NCI-H187 (cell line): ENCODE results near the gene KCNJ10.
A peak's percentile ranks its signal among the peaks of the same experiment; 100 is the strongest.

Source experiments
- DNase-seq, 2 experiments: peaks; one replicate each; lab custom pipeline; 2025; lab: John Stamatoyannopoulos, UW

KCNJ10 gene

DNA sequence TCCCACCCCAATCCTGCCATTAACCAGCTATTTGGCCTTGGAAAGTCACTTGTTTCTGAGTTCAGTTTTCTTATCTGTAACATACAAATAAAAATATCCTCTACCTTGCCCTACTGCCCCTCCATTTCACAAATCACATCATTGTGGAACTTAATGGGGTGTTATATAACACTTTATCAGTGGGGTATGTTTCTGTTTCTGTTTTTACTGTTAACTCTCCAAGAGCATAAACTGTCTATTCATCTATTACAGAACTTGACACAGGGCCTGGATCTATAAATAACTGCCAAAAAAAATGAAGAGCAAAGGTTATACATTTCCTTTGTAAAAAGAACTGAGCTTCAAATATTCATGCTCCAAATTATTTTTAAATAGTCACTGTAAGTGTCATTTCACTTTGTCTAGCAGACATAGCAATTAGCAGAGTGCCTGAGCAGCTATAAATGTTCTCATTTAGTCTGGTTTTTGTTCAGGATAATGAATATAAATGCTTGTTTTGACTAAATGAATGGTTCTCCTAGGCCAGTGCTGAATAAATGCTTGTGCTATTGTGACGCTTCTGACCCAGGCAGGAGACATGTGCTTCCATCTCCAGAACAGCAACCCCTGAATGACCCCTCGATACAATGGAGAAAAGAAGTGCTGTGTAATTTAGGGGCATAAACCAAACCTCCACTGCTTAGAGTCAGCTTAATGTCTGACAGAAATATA is 45.6 kb downstream of the KCNJ10 start:
- DNase-seq, result no peak

DNA sequence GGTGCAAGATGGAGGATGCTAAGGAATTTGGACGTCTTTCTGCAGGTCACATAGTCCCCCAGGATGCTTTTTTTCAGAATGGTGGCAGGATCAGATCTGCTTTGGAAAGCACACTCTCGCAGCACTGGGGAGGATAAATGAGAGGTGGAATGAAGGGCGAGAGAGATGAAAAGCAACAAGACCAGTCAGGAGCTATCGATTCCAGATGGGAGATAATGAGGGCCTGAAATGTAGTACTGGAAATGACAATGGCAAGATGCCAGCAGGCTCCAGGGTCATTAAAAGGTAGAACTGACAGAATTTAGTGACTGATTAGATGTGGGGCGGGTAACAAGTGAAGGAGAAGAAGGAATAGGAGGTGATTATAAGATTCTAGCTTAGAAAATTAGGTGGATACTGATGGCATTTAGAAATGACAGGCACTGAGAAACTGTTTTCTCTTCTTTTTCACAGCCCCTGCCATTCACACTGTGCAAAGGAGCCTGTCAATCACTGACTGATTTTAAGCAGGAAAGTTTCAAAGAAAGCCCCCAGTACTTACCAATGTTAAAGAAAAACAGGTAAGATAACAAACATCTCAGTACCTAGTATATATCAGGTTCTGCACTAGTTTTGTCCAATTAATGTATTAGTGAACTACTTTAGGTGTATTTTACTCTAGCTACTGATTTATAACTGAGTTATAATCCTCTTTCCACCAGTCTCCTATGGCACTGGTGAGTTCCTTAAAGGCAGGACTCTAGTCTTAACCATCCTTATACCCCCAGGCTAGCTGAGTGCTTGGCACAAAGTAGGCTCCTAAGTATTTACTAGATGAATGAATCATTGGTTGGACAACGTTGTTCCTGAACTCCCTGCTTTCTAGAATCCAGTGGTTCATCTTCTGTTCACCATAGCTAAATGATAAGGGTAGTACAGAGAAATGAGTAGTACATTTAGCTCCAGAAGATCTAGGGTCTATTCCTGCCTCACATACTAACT is 47.3 kb downstream of the KCNJ10 start:
- DNase-seq, result no peak

- DNase-seq, result no peak
Observed at GRCh38 chr1:160021376-160022074, 48.4 kb downstream of the KCNJ10 start.

DNA sequence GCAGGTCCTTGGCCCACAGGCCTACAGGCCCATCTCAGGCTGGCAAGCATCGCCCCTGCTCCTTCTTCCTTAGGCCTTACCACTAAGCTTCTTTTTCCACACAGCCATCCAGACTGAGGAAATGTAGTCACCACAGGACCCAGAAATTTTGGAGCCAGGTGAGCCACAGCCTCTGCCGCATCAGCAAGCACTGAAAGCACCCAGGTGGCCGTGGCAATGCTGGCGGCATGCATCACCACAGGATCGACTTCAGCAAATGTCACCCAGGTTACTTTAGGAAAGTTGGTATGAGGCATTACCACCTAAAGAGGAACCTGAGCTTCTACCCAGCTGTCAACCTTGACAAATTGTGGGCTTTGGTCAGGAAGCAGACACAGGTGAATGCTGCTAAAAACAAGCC is 49.8 kb downstream of the KCNJ10 start:
- no peak for DNase-seq

DNA sequence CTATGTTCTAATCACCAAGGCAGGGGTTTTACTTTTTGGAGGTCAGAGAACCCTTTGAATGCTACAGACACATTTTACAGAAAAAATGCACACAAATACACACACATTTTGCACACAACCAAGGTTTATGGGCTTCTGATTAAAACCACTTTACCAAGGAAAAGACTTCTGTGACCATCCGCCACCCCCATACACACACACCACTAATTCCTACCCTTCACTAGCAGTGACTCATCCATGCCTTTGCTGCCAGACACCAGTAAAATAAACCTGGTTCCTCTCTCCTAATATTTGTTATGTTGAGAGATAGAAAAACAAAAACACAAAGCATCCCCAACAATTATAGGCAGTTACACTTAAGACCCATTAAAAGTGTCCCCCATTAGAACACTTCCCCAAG is 51.1 kb downstream of the KCNJ10 start:
- DNase-seq, result no peak

DNA sequence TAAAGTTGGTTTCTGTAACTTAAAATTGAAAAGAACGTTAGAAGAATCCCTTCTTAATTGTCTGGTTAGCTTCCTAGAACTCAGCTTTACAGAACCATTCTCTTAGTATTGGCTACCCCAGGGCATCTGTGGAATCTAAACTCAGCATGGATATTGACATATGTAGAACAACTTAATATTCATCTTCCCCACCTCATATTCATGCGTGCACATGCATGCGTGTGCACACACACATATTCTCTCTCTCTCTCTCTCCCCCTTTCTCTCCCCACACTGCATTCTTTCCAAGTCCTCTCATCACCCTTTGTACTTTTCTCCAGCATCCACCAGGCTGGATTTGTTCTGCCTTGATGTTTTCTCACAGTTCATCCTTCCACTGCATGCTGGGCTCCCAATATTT is 51.6 kb downstream of the KCNJ10 start:
- DNase-seq, result no peak

GRCh38 chr1:160017592-160017991 is 52.4 kb downstream of the KCNJ10 start:
- DNase-seq, result no peak

GRCh38 chr1:160011781-160012180 is 58.2 kb downstream of the KCNJ10 start:
- DNase-seq, result no peak

DNA sequence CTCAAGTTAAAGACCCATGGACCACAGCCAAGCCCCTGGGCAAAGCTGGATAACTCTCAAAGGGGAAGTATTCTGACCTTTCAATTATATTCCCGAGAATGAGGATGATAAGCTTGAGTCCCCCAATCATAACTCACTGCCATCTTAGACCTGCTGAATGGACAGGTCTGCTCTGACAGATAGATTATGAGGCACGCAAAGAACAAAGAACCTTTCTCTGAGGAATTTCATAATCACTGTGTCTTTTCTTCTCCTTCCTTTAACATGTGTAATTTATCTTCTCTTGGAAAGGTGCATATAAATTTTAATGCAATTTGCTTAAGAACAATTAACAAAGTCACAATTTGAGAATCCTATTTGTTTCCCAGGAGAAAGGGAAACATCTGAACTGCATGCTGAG is 60.2 kb downstream of the KCNJ10 start:
- DNase-seq, result no peak

DNA sequence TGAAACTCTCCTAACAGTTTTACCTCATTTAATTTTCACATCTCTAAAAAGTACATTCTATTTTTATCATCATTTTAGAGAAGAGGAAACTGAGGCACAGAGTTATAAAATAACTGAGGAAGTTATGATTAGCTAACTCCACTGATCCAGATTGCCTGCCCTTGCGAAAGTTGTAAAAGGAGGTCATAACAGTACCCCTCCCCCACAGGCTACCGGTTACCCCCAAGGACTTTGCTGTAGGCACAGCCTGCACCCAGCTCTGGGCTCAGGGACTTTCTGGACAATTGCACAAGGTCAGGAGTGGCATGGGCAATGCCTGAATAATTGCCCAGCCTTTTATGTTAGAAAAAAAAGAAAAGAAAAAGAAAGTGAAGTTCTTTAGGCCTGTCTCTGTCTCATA is 60.9 kb downstream of the KCNJ10 start:
- no peak for DNase-seq

GRCh38 chr1:160007577-160008200 is 62.3 kb downstream of the KCNJ10 start:
- no peak for DNase-seq

- peak; percentile 40 to 72 for DNase-seq
Observed at GRCh38 chr1:160006312-160006940, 63.5 kb downstream of the KCNJ10 start.

- DNase-seq, result no peak
Observed at GRCh38 chr1:160005070-160005469, 64.9 kb downstream of the KCNJ10 start.

DNA sequence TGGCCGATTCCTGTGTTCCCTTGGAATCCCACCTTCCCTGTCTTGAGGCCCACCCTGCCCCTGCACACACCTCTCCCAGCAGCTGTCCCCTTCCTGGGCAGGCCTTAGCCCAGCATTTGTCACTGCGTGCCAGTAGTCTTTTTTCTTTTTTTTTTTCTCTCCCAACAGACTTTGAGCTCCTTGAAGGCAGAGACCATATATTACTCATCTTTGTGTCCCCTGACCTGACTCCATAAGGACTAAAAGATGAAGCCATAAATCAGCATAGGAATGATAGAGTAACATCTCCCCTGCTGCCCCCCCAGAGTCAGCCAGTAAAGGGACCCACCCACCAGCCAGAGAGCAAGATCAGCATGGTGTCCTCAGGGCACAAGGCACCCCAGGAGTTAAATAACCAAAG is 65.5 kb downstream of the KCNJ10 start:
- DNase-seq, result no peak

- no peak for DNase-seq
Observed at GRCh38 chr1:160004001-160004400, 66.0 kb downstream of the KCNJ10 start.

- DNase-seq, result no peak
Observed at GRCh38 chr1:160001440-160001839, 68.5 kb downstream of the KCNJ10 start.

- no peak for DNase-seq
Observed at GRCh38 chr1:159999204-159999603, 70.8 kb downstream of the KCNJ10 start.

GRCh38 chr1:159996653-159997052 is 73.3 kb downstream of the KCNJ10 start:
- DNase-seq, result no peak

GRCh38 chr1:159994896-159995295 is 75.1 kb downstream of the KCNJ10 start:
- no peak for DNase-seq

DNA sequence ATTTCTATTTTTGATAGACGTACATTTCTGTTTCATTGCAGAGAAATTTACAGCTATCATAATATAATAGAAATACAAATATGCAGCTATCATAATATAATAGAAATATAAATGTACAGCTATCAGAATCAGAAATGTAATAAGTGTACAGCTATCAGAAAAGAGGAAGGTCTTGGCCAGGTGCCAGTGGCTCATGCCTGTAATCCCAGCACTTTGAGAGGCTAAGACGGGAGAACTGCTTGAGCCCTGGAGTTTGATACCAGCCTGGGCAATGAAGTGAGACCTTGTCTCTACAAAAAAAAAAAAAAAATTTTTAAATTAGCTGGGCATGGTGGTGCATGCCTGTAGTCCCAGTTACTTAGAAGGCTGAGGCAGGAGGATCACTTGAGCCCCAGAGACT is 76.0 kb downstream of the KCNJ10 start:
- no peak for DNase-seq

DNA sequence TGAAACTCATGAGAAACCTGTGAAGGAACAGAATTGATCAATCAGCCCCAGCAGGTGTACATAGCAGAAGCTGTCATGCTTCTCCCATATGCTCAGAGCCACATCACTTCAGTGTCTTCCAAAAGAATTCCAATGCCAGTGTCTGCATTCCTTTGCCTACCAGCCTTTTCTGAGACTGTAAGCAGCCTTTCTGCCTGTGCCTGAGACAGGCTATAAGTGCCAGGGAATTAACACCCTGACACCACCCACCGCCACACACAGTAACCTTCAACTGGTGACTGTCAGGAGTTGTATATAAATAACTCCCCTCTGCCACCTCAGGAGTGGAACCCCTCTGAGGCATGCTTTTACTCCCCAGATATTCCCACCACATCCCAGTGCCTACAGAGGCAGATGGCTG is 77.8 kb downstream of the KCNJ10 start:
- DNase-seq, result no peak

- no peak for DNase-seq
Observed at GRCh38 chr1:159991513-159991912, 78.4 kb downstream of the KCNJ10 start.
